Stimulated activated CD8-positive, alpha-beta memory T cell treated with anti-CD3 and anti-CD28 coated beads, Interleukin-12 subunit alpha, Interleukin-12 subunit beta, amount 100 ng/mL, for 1 hour (primary cell): ENCODE measurements around the gene ACE.

Experiments used
- DNase-seq: peaks from one replicate; pipeline ENCODE4 v3.0.0-alpha.2; 2020; ENCODE audit warnings: low read depth

ACE gene

GRCh38 chr17:63491977-63492618, 15.2 kb downstream of the ACE start:
- no peak for DNase-seq

GRCh38 chr17:63492940-63493339, 16.1 kb downstream of the ACE start:
- no peak for DNase-seq

- DNase-seq, result no peak
These were observed 16.6 kb downstream of the ACE start for GRCh38 chr17:63493411-63493810.

- no peak for DNase-seq
These were observed 17.6 kb downstream of the ACE start for GRCh38 chr17:63494300-63494928.

GRCh38 chr17:63495491-63495890, 18.6 kb downstream of the ACE start:
- DNase-seq, result no peak

- DNase-seq, result no peak
These were observed 19.3 kb downstream of the ACE start for GRCh38 chr17:63496177-63496576.

GRCh38 chr17:63496663-63497400, 20.0 kb downstream of the ACE start:
- DNase-seq, result no peak

- no peak for DNase-seq
These were observed 21.0 kb downstream of the ACE start for GRCh38 chr17:63497708-63498483.

GRCh38 chr17:63498626-63499195, 21.9 kb downstream of the ACE start:
- DNase-seq, result no peak

GRCh38 chr17:63500543-63501390, 23.9 kb downstream of the ACE start:
- DNase-seq, result no peak

- DNase-seq, result no peak
These were observed 26.5 kb downstream of the ACE start for GRCh38 chr17:63503341-63503705.

- DNase-seq, result no peak
These were observed 27.4 kb downstream of the ACE start for GRCh38 chr17:63504261-63504660.

GRCh38 chr17:63505341-63505740, 28.5 kb downstream of the ACE start:
- DNase-seq, result no peak

- DNase-seq, result no peak
These were observed 29.8 kb downstream of the ACE start for GRCh38 chr17:63506627-63507026.

- DNase-seq, result no peak
These were observed 34.5 kb downstream of the ACE start for GRCh38 chr17:63511331-63511730.

- DNase-seq, result no peak
These were observed 35.5 kb downstream of the ACE start for GRCh38 chr17:63512388-63512787.

GRCh38 chr17:63512896-63513644, 36.2 kb downstream of the ACE start:
- DNase-seq, result no peak

- DNase-seq, result no peak
These were observed 37.6 kb downstream of the ACE start for GRCh38 chr17:63514477-63514876.

GRCh38 chr17:63514974-63515373, 38.1 kb downstream of the ACE start:
- no peak for DNase-seq

GRCh38 chr17:63515426-63515825, 38.6 kb downstream of the ACE start:
- DNase-seq, result no peak
